D721Med (cell line): ENCODE data around the gene LRRN2.

ENCODE experiments used
- DNase-seq: peaks from one replicate; pipeline ENCODE4 v3.0.0; 2011; ENCODE audit warnings: low spot score; ENCODE audit not compliant: insufficient read length
- FAIRE-seq: peaks from 2 replicates; lab custom pipeline; 2011; peaks lifted over from hg19 to GRCh38; lab: Jason Lieb, UNC
- TF ChIP-seq, protein P1 (sequence below): IDR thresholded peaks from 2 replicates; pipeline ENCODE4 v1.5.1; 2012; ENCODE audit warnings: mild to moderate bottlenecking, control low read depth; ENCODE audit not compliant: insufficient read depth; ENCODE audit errors: missing control alignments

LRRN2 gene

DNA sequence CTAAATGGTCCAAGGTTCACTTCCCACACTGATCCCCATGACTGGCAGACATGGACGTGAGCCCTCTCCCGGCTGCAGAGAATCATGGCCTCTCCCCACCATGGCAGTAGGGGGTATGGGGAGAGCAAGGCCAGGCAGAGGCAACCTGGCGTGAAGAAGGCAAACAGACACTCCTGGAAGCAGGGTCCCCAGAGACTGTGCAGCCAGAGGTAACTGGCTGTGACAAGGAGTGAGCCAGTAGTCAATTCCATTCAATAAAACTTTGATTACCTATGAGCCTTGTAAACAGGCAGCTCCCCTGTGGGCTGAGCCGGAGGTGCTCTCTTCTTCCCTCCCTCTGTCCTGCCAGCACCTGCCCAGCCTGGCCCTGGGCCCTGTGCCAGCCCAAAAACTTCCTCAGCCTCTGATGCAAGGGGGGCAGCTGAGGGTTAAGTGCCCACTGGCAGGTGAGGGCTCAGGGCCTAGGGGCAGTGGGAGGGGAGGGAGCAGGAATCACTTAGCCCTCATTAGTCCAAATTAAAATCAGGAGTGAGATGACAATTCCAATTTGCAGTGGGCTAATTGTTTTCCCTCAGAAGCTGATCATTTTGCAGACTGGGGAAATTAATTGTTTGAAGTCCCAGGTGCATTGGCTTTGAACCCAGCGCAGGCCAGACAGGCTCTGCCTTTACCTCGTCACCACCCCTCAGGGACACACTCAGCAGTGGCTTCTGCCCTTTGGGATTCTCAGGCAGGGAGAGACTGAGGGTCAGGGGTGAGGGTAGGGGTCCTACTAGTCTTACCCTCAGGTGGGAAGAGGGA, 35.6 kb downstream of the LRRN2 start:
- DNase-seq (no peak), FAIRE-seq (no peak)
- TF ChIP-seq, protein P1, sequence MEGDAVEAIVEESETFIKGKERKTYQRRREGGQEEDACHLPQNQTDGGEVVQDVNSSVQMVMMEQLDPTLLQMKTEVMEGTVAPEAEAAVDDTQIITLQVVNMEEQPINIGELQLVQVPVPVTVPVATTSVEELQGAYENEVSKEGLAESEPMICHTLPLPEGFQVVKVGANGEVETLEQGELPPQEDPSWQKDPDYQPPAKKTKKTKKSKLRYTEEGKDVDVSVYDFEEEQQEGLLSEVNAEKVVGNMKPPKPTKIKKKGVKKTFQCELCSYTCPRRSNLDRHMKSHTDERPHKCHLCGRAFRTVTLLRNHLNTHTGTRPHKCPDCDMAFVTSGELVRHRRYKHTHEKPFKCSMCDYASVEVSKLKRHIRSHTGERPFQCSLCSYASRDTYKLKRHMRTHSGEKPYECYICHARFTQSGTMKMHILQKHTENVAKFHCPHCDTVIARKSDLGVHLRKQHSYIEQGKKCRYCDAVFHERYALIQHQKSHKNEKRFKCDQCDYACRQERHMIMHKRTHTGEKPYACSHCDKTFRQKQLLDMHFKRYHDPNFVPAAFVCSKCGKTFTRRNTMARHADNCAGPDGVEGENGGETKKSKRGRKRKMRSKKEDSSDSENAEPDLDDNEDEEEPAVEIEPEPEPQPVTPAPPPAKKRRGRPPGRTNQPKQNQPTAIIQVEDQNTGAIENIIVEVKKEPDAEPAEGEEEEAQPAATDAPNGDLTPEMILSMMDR, result no peak

- DNase-seq, result no peak
- no peak for FAIRE-seq
- TF ChIP-seq, protein P1, result no peak
Measured at GRCh38 chr1:204648576-204648975, 37.0 kb downstream of the LRRN2 start.

DNA sequence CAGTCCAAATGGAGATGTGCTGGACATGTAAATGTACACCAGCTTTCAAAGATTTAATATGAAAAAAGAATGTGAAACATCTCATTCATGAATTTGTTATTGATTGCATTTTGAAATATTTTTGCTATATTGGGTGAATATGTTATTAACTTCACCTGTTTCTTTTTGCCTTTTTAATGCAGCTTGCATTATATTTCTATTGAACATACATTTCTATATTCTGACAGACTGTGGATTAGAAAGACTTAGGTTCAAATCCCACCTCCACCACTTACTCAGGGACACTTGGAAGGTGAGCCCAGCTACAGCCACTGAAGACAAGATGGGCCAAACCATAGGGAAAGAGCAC, 37.8 kb downstream of the LRRN2 start:
- DNase-seq (no peak), FAIRE-seq (peak; percentile 83)
- TF ChIP-seq, protein P1, result no peak

GRCh38 chr1:204647114-204647804, 38.3 kb downstream of the LRRN2 start:
- FAIRE-seq (peak; percentile 53), DNase-seq (no peak)
- TF ChIP-seq, protein P1, result no peak

GRCh38 chr1:204645666-204646065, 39.9 kb downstream of the LRRN2 start:
- peak; percentile 41 for FAIRE-seq
- TF ChIP-seq, protein P1, result no peak
- no peak for DNase-seq

DNA sequence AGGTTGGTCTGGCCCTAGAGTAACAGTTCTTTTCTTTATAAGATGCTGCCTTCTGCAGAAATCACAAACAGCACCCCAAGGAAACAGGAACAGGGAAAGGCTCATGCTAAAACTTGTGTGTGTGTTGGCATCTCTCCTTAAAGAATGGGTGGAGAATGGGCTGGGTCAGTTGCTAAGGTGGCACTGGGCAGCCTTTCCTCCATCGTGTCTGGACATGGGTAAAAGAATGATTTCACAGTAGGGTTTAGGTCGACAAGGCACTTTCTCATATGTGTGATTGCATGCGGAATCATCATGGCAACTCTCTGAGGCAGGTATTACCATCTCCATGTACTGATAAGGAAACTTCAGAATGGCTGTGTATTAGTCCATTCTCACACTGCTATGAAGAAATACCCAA, 40.3 kb downstream of the LRRN2 start:
- no peak for DNase-seq
- no peak for FAIRE-seq
- TF ChIP-seq, protein P1, result no peak

GRCh38 chr1:204643503-204643902, 42.0 kb downstream of the LRRN2 start:
- FAIRE-seq (no peak), DNase-seq (no peak)
- TF ChIP-seq, protein P1, result no peak
